GM21381 (cell line): Measurements from ENCODE around the gene SPATS1.
A peak's percentile ranks its signal among the peaks of the same experiment; 100 is the strongest.

ENCODE experiments used
- ATAC-seq: cut with Tn5 transposase; IDR thresholded peaks from one replicate; pipeline ENCODE4 v1.9.1; 2021; ENCODE audit warnings: mild to moderate bottlenecking, moderate library complexity; ENCODE audit not compliant: unreplicated experiment

Gene SPATS1

DNA sequence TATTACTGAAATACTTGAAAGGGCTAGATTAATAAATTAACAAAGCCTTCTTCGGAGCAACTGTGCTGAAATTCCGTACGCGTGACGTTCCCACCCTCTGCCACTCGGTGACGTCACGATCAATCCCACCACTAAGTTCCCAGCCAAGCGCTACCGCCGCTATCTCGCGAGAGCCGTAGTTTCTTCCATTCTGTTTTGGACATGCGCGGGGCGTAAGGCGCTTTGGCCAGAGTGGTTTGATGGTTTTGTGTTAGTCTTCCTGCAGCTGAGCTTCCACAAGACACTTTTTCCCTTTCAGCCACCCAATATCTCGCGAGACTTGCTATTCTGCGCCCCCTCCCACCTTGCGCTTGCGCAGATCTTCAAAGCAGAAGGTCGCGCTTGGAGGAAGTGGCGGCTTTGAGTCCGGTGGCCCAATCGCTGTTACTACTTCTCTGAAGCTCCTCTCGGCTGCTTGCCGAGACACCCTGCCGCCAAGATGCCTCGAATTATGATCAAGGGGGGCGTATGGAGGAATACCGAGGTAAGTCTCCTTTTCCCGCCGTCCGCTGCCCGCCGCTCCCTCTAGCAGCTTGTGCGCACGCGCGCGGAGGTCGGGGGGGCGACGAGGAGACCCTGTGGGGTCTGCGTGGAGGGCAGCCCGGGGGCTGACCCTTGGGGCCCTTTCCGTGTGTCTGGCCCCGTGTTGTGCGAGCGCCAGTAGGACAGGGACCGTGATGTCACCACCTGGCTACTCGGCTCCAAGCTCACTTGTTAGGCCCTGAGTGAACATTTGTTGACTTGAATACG lies 45.1 kb downstream of the SPATS1 start, which contains the start of gene CDC5L:
Gene CDC5L, plus strand, starts transcription at position 361 of the 789 bp plus-strand sequence. Its CDS starts 118 bp downstream, at position 479.
- peak; percentile 86 for ATAC-seq

DNA sequence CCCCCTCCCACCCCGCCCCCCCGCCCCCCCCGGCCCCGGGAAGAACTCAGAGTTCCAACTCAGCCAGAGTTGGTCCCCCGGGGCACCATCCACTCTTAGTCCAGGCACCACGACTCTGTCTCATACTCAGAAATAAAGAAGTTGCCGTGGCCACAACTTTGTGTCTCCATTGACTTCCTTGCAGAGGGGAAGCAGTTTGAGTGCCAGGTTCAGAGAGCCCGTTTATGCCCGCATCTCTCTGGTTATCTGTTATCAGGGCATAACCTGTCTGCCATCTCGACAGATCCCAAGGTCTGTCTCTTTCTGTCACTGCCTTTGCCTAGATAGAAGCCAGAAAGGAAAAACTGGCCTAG lies 45.7 kb downstream of the SPATS1 start:
- no peak for ATAC-seq

DNA sequence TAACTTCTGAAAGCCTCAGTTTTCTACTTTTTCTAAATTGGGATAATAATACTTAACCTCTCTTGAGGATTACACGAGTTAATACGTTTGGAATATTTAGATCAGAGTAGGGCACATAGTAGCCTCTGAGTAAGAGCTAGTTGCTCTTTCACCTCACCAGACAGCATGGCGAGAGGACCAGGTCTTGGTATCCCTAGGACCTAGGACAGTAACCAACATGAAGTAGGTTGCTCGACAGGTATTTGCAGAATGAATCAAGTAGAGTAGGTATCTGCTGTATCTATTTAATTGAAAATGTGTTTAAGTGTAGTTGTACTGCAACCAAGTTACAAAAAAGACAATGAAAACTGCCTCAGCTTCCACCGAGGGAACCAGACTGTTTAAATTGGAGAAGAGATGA lies 46.4 kb downstream of the SPATS1 start:
- ATAC-seq, result no peak

DNA sequence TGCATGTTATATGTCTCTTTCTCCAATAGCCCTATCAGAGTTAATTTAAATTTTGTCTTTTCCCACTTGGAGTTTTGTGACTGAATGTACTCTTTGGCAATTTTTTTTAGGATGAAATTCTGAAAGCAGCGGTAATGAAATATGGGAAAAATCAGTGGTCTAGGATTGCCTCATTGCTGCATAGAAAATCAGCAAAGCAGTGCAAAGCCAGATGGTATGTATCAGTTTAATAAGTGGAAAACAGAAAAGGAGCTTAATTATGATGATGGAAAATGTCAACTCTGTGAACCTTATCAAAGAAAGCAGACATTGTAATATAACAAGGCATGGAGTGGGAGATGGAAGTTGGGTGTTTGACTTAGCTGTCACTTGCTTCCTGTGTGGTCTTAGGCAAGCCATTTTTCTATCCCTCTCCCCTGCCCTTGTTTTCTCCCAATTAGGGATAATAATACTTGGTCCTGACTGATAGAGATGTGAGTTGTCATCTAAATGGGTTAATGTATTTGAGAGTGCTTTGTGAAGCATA lies 47.8 kb downstream of the SPATS1 start:
- ATAC-seq, result no peak
